ENCODE data around the gene KIAA0232.

DNA sequence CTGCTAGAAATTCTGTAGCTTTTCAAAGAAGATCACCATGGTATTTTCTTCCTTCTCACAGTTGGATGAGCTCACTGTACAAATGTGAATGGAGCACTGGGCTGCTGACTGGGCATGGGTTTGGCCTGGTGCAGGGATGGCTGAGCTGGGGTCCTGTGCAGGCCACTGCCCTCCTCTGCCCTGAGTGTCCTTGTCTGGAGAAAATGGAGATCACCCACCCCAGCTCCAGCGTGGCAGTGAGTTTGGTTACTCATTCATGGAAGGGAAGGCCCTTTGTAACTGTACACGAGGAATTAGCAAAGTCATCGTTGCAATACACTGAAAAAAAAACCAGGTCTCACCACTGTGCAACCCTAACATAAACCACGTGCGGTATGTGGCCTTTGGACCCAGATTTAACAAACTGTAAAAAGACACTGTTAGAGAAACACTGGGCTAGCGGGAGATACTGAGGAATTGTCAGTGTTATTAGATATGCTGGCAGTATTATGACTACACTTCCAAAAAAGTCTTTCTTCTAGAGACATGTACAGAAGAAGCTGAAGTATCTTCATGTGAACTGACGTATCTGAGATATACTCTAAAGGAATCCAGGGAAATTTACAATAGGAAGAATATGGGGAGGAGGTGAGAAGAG lies 111.0 kb downstream of the KIAA0232 start:
- TF ChIP-seq CTCF (IDR thresholded peaks at IDR 0.05) (no peak), POLR2AphosphoS5 (IDR thresholded peaks at IDR 0.05) (no peak), POLR2A (IDR thresholded peaks at IDR 0.05) (no peak), EP300 (IDR thresholded peaks at IDR 0.05) (no peak)

All from suprapubic skin (tissue), 4 donors.